ENCODE measurements around the gene CHD6. TPM values are rescaled to one million over a fixed set of nuclear protein-coding genes. Genes with fewer than 3 reads are reported as not detected.
A peak's percentile ranks its signal among the peaks of the same experiment; 100 is the strongest.

The CHD6 gene
- total RNA-seq, 4 donors from 2014 or later: 21.5 to 97.6 (median 53.7) TPM

- no peak for TF ChIP-seq CTCF (IDR thresholded peaks at IDR 0.05)
- no peak for TF ChIP-seq POLR2A (IDR thresholded peaks at IDR 0.05)
- intact Hi-C loops (cut with DNase I; ENCODE audit: low total_unique reads): no loop called here
- peak overlapping the region; percentile 38 to 43 for H3K27ac ChIP-seq
- DNase-seq: peak; percentile 67 to 69
- H3K36me3 ChIP-seq: no peaks in the 10 kb centered on the region
- no peaks in the 10 kb centered on the region for H3K4me1 ChIP-seq
- H3K27me3 ChIP-seq: no peaks in the 10 kb centered on the region
- H3K4me3 ChIP-seq: no peak overlapping the region
- H3K9me3 ChIP-seq: no peaks in the 10 kb centered on the region
Observed at GRCh38 chr20:41398408-41398807, 219.8 kb downstream of the CHD6 start.

- TF ChIP-seq CTCF (IDR thresholded peaks at IDR 0.05): no peak
- TF ChIP-seq POLR2A (IDR thresholded peaks at IDR 0.05): no peak
- no peak for DNase-seq
- Histone ChIP-seq H3K36me3 (no peaks in the 10 kb centered on the region), H3K27me3 (no peaks in the 10 kb centered on the region), H3K27ac (peak overlapping the region; percentile 37 to 42), H3K4me3 (no peak overlapping the region), H3K9me3 (no peaks in the 10 kb centered on the region), H3K4me1 (no peaks in the 10 kb centered on the region)
- intact Hi-C loops (cut with DNase I; ENCODE audit: low total_unique reads): no loop called here
Observed at GRCh38 chr20:41395667-41396664, 222.2 kb downstream of the CHD6 start.

GRCh38 chr20:41394931-41395666, 223.1 kb downstream of the CHD6 start:
- peak overlapping the region; percentile 28 to 42 for H3K27ac ChIP-seq
- H3K36me3 ChIP-seq: no peaks in the 10 kb centered on the region
- no peaks in the 10 kb centered on the region for H3K4me1 ChIP-seq
- intact Hi-C loops (cut with DNase I; ENCODE audit: low total_unique reads): no loop called here
- no peaks in the 10 kb centered on the region for H3K27me3 ChIP-seq
- no peak for TF ChIP-seq POLR2A (IDR thresholded peaks at IDR 0.05)
- no peak for TF ChIP-seq CTCF (IDR thresholded peaks at IDR 0.05)
- H3K9me3 ChIP-seq: no peaks in the 10 kb centered on the region
- DNase-seq: peak in 1 of 2 donors; percentile 35
- H3K4me3 ChIP-seq: no peak overlapping the region

GRCh38 chr20:41394081-41394480, 224.1 kb downstream of the CHD6 start:
- intact Hi-C loops (cut with DNase I; ENCODE audit: low total_unique reads): no loop called here
- peak overlapping the region in 1 of 2 donors; percentile 9 for H3K27ac ChIP-seq
- H3K4me3 ChIP-seq: no peak overlapping the region

More at GRCh38 chr20:41394081-41394480, 224.1 kb downstream of the CHD6 start:
- TF ChIP-seq CTCF (IDR thresholded peaks at IDR 0.05) (no peak), POLR2A (IDR thresholded peaks at IDR 0.05) (no peak)
- no peak for DNase-seq
- Histone ChIP-seq H3K9me3 (no peaks in the 10 kb centered on the region), H3K4me1 (no peaks in the 10 kb centered on the region), H3K36me3 (no peaks in the 10 kb centered on the region), H3K27me3 (no peaks in the 10 kb centered on the region)

All from uterus (tissue), 4 donors.